Measurements from ENCODE around the gene CAPN11. TPM values are rescaled to one million over a fixed set of nuclear protein-coding genes. Genes with fewer than 3 reads are reported as not detected.

Gene CAPN11
- total RNA-seq, 1 donor from 2014 or later: 0.07 TPM

DNA sequence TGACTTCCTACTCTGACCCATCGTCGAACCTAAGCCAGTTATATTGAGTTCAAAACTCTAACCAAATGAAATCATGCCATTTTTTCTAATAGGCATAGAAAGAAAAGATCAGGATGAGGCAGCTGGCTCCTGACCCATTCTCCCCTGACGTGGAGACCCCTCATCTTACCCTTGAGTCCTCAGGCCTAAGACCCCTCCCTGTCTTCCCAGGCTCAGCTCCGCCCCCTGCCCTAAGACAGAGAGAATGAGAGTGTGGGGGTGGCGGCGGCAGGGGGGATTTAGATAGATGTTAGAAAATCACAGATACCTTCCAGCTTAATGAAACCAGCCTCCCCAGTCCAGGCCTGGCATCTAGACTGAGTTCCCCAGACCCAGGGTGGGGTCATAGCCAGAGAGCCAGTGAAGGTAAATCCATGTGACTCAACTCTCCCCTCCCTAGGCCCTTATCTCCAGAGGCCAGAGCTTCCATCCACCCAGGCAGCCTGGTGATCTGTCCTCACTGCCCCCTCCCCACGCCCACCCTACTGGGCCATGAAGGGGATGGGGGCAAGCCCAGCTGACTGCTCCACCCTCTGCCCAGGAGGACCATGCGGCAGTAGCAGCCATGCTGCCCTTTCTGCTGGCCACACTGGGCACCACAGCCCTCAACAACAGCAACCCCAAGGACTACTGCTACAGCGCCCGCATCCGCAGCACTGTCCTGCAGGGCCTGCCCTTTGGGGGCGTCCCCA lies 24.5 kb upstream of the CAPN11 start:
- H3K27me3 Mint-ChIP-seq (ENCODE audit: low read depth): no peaks in the 10 kb centered on the region
- peaks cover 9% of the 10 kb centered on the region for H3K4me1 Mint-ChIP-seq (ENCODE audit: low read depth)
- H3K36me3 Mint-ChIP-seq (ENCODE audit: low read depth): peaks cover 5% of the 10 kb centered on the region
- no peak overlapping the region for H3K4me3 Mint-ChIP-seq (ENCODE audit: unreplicated experiment)
- H3K27ac Mint-ChIP-seq (ENCODE audit: unreplicated experiment): no peak overlapping the region
- TF ChIP-seq CTCF (IDR thresholded peaks at IDR 0.05): no peak
- H3K9me3 Mint-ChIP-seq (ENCODE audit: low read depth): no peaks in the 10 kb centered on the region
- no peak for DNase-seq (ENCODE audit: low spot score)

DNA sequence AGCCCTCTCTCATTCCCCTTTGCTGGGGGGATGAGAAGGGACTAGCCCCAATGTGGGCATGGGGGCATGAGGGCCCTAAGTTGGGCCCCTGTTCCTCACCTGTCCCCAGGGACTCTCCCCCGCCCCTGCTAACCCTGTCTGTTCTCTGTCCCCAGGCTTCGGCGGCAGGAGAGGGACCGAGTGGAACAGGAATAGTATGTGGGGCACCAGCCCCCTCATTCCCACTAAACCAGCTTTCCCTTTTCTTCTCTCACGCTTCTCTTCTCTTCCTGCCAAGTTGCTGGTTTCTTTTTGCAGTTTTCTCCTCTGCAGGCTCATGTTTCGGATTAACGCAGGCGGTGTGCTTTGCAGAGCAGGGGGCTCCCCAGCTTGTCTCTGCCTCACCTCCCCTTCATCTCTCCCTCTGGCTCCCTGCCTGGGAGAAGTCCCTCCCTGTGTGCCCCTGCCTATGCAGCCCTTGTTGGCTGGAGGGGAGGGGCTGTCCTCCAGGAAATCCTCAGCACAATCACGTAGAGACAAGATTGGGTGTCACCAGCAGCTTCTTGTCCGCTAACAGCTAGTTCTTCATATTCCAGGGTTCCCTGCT lies 23.4 kb upstream of the CAPN11 start:
- H3K4me1 Mint-ChIP-seq (ENCODE audit: low read depth): peaks cover 9% of the 10 kb centered on the region
- no peak overlapping the region for H3K27ac Mint-ChIP-seq (ENCODE audit: unreplicated experiment)
- no peaks in the 10 kb centered on the region for H3K9me3 Mint-ChIP-seq (ENCODE audit: low read depth)
- no peaks in the 10 kb centered on the region for H3K27me3 Mint-ChIP-seq (ENCODE audit: low read depth)
- DNase-seq (ENCODE audit: low spot score): no peak
- peaks cover 13% of the 10 kb centered on the region for H3K36me3 Mint-ChIP-seq (ENCODE audit: low read depth)
- H3K4me3 Mint-ChIP-seq (ENCODE audit: unreplicated experiment): no peak overlapping the region
- TF ChIP-seq CTCF (IDR thresholded peaks at IDR 0.05): no peak

- no peak overlapping the region for H3K4me3 Mint-ChIP-seq (ENCODE audit: unreplicated experiment)
- H3K27me3 Mint-ChIP-seq (ENCODE audit: low read depth): no peaks in the 10 kb centered on the region
- no peak for TF ChIP-seq CTCF (IDR thresholded peaks at IDR 0.05)
- H3K9me3 Mint-ChIP-seq (ENCODE audit: low read depth): no peaks in the 10 kb centered on the region
- H3K36me3 Mint-ChIP-seq (ENCODE audit: low read depth): peaks cover 19% of the 10 kb centered on the region
- no peak overlapping the region for H3K27ac Mint-ChIP-seq (ENCODE audit: unreplicated experiment)
- H3K4me1 Mint-ChIP-seq (ENCODE audit: low read depth): peaks cover 9% of the 10 kb centered on the region
- no peak for DNase-seq (ENCODE audit: low spot score)
Measured at GRCh38 chr6:44135875-44136274, 22.7 kb upstream of the CAPN11 start.

- H3K9me3 Mint-ChIP-seq (ENCODE audit: low read depth): no peaks in the 10 kb centered on the region
- H3K27me3 Mint-ChIP-seq (ENCODE audit: low read depth): no peaks in the 10 kb centered on the region
- DNase-seq (ENCODE audit: low spot score): no peak
- H3K4me1 Mint-ChIP-seq (ENCODE audit: low read depth): peaks cover under 1% of the 10 kb centered on the region
- no peak for TF ChIP-seq CTCF (IDR thresholded peaks at IDR 0.05)
- H3K4me3 Mint-ChIP-seq (ENCODE audit: unreplicated experiment): no peak overlapping the region
- H3K27ac Mint-ChIP-seq (ENCODE audit: unreplicated experiment): no peak overlapping the region
- H3K36me3 Mint-ChIP-seq (ENCODE audit: low read depth): peaks cover 23% of the 10 kb centered on the region
Measured at GRCh38 chr6:44138717-44139350, 19.8 kb upstream of the CAPN11 start.

DNA sequence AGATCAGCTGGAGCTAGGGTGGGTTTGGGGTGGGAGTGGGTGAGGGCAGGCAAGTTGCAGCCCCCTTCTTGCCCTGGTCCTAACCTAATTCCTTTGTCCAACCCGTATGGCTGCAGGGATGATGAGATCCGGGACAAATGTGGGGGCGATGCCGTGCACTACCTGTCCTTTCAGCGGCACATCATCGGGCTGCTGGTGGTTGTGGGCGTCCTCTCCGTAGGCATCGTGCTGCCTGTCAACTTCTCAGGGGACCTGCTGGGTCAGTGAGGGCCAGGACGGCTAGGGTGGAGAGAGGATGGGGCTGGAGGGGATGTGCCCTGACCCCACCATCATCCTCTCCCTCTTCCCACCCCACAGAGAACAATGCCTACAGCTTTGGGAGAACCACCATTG lies 19.3 kb upstream of the CAPN11 start:
- Mint-ChIP-seq H3K9me3 (ENCODE audit: low read depth) (no peaks in the 10 kb centered on the region), H3K27me3 (ENCODE audit: low read depth) (no peaks in the 10 kb centered on the region), H3K36me3 (ENCODE audit: low read depth) (peaks cover 26% of the 10 kb centered on the region), H3K4me3 (ENCODE audit: unreplicated experiment) (no peak overlapping the region), H3K4me1 (ENCODE audit: low read depth) (no peaks in the 10 kb centered on the region), H3K27ac (ENCODE audit: unreplicated experiment) (no peak overlapping the region)
- DNase-seq (ENCODE audit: low spot score): no peak
- TF ChIP-seq CTCF (IDR thresholded peaks at IDR 0.05): no peak
